ENCODE data around the gene OR4D6.
"Not testable (repeated sequence)": the region's sequence is repeated elsewhere in the genome, so short reads cannot be mapped to it uniquely, and the experiment has no call there.

The OR4D6 gene

DNA sequence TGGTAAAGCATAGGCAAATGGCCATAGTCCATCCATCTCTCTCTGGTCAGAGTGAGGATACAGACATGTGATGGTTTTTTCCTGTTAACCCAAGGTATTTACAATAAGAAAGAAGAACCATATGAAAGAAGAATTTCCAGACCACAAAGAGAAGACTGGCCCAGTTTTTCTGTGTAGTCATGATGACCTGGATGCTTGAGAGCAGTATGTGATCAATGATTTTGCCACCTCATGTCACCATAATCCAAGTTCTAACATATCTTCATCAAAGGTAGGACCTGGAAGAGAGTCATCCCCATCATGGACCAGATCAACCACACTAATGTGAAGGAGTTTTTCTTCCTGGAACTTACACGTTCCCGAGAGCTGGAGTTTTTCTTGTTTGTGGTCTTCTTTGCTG lies at the start of gene OR4D6:
Gene OR4D6, plus strand, starts transcription at position 301 of the 400 bp plus-strand sequence. Its CDS starts 0 bp downstream, at position 301.
- DNase-seq (ENCODE audit: extremely low spot score, insufficient read length, low read depth) (no peak), FAIRE-seq (no peak)

DNA sequence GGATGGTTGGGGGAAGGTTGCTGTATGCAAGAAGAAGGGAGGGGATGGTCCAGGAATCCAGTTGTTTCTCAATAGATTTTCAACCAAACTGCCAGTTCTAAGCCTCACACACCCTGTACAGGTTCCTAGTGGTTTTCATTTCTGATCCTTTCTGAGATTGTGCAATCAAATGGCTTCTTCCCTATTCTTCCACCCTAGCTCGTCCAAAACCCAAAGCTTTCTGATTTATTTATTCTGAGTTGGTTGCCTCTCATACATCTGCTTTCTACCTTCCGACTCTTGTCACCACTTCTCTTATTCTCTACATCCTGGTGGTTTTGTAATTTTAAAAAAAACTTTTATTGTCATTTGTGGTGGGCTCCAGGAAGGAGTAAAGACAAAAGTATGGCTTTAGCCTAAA lies 43.1 kb upstream of the OR4D6 start:
- DNase-seq (ENCODE audit: extremely low spot score, insufficient read length, low read depth) (no peak), FAIRE-seq (no peak)

DNA sequence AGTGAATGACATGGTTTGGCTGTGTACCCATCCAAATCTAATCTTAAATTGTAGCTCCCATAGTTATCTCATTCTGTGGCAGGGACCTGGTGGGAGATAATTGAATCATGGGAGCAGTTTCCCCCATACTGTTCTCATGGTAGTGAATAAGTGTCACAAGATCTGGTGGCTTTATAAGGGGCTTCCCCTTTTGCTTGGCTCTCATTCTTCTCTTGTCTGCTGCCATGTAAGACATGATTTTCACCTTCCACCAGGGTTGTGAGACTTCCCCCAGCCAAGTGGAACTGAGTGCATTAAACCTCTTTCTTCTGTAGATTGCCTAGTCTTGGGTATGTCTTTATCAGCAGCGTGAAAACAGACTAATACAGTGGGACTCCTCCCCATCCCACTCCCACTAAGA lies 41.6 kb upstream of the OR4D6 start:
- no peak for DNase-seq (ENCODE audit: extremely low spot score, insufficient read length, low read depth)

DNA sequence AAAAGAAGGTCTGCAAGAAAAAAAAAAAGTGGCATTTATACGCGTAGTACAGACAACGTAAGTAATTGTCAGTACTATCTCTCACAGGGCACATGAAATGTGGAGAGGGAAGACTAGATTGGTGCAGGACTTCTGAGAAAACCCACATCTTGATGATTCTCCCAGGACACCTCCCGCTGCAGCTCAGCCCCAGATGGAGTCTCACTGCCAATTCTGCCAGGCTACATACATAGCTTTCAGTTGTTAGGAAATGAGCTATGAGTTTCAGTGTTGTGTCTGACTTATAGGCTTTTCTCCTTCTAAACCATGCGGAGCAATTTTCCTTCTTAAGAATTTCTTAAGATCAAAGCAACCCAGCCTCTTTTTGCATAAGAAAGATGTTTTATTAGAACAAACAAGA lies 40.1 kb upstream of the OR4D6 start:
- no peak for FAIRE-seq
- DNase-seq (ENCODE audit: extremely low spot score, insufficient read length, low read depth), result no peak

More for the DNA sequence above, 41.6 kb upstream of the OR4D6 start:
- FAIRE-seq, result no peak

DNA sequence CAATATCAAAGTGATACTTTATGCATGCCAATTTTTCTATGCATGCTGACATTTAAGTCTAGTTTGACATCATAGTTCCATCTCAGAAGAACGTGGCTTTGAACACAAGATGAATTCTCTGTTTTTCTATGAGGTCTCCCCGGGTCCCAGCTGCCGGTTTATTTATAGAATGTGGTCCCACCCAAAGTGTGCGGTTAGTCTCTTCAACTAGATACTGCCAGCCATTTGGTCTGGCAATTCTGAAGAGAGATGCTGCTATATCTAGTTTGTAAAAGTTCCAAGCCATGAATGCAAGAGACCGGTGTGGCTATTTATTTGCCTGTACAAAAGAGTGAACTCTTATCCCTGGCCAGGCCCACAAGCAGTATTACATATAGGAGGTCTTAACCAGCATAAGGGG lies 39.7 kb upstream of the OR4D6 start:
- DNase-seq (ENCODE audit: extremely low spot score, insufficient read length, low read depth) (no peak), FAIRE-seq (no peak)

DNA sequence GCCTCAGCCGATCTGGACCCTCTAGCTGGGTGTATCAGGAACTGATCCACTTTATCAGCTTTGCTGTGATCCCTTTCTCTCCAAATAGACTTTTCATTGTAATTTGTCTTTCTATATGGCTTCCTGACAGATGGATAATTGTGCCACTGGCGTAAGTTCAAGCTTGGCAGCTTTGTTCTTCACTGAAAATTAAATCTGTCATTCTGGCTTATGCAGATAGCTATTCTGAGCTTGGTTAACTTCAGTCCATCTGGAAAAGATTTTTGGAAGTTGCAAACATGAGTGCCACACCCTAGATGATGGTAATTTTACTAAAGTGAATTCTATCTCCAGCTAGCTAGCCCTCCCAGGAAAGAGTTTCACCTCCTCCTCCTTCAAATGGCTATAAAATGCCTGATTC lies 38.6 kb upstream of the OR4D6 start:
- DNase-seq (ENCODE audit: extremely low spot score, insufficient read length, low read depth), result no peak
- FAIRE-seq, result no peak

DNA sequence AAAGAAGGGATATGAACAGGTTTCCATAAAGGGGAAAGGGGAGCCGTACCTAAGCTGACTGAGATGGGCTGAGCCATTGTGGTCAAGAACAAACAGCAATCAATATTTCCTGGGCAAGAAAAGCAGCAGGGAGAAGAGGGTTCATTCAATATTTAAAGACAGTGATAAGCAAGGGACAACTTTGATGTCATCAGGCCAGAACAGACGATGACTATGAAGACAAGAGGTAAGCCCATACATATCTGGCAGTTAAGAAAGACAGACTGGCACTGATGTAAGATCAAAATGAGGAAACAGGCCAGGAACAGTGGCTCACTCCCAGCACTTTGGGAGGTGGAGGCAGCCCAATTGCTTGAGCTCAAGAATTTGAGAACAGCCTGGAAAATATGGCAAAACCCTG lies 32.9 kb upstream of the OR4D6 start:
- DNase-seq (ENCODE audit: extremely low spot score, insufficient read length, low read depth), result no peak
- FAIRE-seq, result no peak

DNA sequence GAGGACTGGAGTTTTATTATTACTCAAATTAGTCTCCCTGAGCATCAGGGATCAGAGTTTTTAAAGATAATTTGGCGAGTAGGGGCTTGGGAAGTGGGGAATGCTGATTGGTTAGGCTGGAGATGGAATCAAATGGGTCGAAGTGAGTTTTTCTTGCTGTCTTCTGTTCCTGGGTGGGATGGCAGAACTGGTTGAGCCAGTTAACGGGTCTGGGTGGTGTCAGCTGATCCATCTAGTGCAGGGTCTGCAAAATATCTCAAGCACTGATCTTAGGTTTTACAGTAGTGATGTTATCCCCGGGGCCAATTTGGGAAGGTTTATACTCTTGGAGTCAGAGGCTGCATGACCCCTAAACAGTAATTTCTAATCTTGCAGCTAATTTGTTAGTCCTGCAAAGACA lies 31.6 kb upstream of the OR4D6 start:
- no peak for FAIRE-seq
- no peak for DNase-seq (ENCODE audit: extremely low spot score, insufficient read length, low read depth)

DNA sequence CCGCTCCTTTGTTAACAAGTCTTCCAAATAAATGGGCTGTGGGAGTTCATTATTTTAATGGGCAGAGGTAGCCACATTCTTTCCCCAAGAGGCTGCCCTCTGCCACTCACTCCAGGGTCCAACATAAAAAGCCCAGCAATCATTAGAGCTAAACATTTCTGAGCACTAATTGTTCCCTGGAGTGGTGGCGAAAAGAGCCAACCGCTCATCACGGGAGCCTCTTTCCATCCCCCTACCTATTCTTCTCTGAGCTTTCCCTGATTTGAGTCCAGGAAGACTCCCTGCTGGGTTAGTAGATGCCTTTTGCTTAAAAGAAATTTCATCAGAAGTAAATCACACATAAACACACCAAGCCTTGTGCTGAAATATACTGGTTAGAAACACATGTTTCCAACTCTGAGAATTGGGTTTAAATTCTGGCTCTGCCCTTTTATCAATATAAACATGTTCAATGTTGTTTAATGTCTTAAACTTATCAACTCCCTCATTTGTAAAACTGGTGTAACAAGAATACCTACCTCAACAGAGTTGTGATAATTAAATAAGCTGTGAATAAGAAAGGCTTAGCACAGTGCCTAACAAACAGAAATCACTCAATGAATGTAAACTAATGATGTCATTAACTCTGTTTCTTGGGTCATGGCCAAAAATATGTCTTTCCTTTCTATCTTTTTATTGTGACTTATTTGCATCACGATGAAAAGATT lies 30.2 kb upstream of the OR4D6 start, which contains the start of gene OR5A2:
Gene OR5A2, minus strand, starts transcription at position 53 of the 707 bp plus-strand sequence. CDS start 3,460 bp downstream, outside the sequence.
- FAIRE-seq, result no peak
- DNase-seq (ENCODE audit: extremely low spot score, insufficient read length, low read depth), result no peak

DNA sequence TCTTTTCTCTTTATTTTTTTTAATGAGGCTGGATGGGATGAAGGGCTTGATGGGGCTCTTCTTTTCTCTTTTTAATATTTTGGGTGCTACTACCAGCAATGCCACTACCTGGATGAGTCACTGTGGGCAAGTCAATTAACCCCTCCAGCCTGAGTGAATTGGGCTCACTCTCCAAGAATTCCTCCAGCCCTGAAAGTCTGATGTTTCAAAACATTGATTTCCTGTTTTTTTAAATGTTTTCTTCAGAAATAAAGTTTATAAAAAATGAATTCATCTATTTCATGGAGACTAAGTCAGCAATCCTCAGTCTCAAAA lies 29.7 kb upstream of the OR4D6 start:
- DNase-seq (ENCODE audit: extremely low spot score, insufficient read length, low read depth), result no peak
- FAIRE-seq, result no peak

DNA sequence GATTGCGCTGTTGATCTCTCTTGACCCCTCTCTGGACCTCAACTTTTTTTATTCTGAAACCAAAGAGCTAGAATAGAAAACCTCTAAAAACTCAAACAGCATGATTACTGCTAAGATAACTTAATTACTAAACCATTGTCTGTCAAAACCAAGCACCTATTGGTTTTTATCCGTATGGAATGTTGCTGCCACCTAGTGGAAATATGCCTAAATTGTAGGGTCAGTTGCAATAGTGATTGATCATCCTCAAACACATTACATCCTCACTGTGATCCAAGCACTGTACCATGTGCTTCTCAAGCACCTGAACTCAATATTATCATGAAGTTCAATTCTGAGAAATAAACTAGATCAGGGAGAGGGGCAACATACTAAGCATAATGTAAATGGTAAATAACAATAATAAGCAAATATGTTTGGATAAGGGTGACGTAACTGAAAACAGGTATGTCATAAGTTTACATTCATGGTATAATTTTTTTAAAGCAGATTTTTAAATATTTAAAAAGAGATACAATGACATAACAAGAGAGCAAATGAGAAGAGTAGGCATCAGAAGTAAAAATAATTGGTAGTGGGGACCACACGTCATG lies 26.7 kb upstream of the OR4D6 start:
- FAIRE-seq, result peak; percentile 83
- peak; percentile 18 for DNase-seq (ENCODE audit: extremely low spot score, insufficient read length, low read depth)

DNA sequence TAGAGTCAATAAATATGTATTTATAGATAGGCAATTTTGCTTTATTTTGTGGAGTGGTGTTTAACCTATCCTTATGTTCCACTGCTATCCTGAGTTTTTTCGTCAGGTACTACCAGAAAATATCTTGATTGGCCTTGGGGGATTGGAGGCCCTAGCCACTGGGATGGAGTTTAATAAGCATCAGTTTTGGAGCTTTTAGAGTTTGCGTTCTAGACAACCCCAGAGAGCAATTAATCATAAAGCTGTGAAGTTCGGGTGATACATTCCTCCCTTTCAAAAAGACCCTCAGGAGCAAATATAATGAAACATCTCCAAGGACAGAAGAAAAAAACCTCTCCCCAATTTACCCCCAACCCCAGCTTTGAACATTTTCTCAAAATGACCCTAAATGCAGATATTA lies 20.6 kb upstream of the OR4D6 start, which contains the start of gene OR5A1:
Gene OR5A1, plus strand, starts transcription at position 301 of the 400 bp plus-strand sequence. CDS start 6,700 bp downstream, outside the sequence.
- DNase-seq (ENCODE audit: extremely low spot score, insufficient read length, low read depth) (no peak), FAIRE-seq (no peak)

DNA sequence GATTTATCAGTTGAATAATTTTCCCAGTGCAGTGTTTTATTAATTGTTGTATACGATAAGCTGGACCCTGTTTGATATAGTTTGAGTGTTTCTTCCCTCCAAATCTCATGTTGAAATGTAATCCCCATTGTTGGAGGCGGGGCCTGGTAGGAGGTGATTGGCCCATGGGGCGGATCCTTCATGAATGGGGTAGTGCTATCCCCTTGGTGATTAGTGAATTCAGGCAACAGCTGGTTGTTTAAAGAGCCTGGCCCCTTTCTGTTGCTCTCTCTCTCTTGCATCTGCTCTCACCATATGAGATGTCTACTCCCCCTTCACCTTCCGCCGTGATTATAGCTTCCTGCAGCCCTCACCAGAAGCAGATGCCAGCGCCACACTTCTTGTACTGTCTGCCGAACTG lies 19.0 kb upstream of the OR4D6 start:
- FAIRE-seq, result no peak
- no peak for DNase-seq (ENCODE audit: extremely low spot score, insufficient read length, low read depth)

DNA sequence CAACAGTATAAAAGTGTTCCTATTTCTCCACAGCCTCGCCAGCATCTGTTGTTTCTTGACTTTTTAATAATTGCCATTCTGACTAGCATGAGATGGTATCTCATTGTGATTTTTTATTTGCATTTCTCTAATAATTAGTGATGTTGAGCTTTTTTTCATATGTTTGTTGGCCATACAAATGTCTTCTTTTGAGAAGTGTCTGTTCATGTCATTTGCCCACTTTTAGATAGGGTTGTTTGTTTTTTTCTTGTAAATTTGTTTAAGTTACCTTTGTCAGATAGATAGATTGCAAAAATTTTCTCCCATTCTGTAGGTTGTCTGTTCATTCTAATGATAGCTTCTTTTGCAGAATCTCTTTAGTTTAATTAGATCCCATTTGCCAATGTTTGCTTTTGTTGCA lies 11.1 kb upstream of the OR4D6 start:
- not testable (repeated sequence) for FAIRE-seq; DNase-seq (ENCODE audit: extremely low spot score, insufficient read length, low read depth)

DNA sequence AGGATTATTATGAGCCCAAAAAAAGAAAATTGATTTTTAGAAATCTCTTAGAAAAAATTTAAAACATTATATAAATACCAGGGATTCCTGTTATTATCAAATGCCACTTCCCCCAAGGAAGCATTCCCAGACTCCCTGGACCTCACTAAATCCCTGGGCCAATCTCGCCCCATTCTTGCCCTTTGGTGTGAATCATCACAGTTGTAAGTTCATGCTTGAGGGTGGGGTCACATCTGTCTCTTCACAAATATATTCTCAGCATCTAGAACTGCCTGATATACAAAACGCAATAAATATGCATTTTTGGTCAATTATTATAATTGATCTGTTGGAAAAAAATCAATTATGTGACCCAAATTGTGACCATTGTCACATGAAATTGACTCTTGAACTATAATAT lies 8.3 kb upstream of the OR4D6 start:
- DNase-seq (ENCODE audit: extremely low spot score, insufficient read length, low read depth) (no peak), FAIRE-seq (no peak)

DNA sequence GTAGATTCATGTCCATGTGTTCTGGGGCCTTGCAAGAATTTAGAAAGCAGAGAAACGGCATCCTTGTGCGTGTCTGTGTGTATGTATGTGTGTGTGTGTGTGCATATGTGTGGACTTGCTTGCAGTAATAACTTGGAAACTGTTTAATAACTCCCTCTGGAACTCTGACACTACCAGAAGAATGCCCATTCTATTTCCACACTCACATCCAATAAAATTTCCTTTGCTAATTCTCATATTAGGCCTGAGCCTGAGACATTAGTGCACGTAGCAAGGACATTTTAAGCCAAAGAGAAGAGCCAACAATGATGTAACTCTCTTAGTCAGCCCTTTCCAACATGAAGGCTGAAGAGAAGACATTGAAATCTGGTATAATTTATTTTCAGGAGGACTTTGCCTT lies 3.2 kb downstream of the OR4D6 start:
- FAIRE-seq (no peak), DNase-seq (ENCODE audit: extremely low spot score, insufficient read length, low read depth) (no peak)

DNA sequence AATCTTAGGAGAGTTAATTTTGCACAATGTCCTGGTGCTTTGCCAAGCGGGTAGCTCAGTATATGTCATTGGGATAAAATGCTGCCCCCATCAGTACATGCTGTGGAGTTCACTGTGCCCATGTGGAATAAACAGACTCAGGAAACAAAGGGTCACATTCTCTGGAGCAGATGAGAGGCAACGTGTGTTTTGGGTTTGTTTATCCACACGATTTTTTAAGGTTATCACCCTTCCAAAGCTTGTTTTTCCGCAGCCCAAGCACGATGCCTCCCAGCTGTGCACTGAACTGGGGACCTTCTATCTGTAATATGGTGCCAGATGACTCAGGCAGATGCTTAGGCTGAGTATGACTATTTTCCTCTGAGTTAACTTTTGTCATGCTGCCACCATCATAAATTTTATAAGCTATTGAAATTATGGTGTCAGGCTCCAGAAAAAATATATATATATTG lies 6.5 kb downstream of the OR4D6 start:
- no peak for FAIRE-seq
- DNase-seq (ENCODE audit: extremely low spot score, insufficient read length, low read depth), result no peak

DNA sequence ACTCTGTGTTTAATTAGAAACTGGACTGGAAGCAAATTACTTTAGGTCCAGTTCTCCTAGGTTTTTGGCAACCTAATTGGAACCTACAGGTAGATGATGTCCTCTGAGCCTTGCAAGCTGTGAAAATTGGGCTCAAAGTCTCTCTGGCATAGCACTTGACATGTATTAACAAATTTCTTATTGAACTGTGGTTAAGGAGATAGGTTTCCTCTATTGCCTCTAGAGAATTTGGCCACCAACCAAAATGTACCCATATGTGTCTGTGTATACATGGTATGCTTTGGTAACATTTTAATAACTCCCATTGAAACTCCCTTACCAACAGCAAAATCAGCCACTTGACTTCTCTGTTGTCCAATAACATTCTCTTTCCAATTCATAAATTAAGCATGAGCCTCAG lies 16.3 kb downstream of the OR4D6 start, which contains the start of gene OR4D10:
Gene OR4D10, plus strand, starts transcription at position 301 of the 400 bp plus-strand sequence. CDS start 4,115 bp downstream, outside the sequence.
- DNase-seq (ENCODE audit: extremely low spot score, insufficient read length, low read depth) (no peak), FAIRE-seq (no peak)

DNA sequence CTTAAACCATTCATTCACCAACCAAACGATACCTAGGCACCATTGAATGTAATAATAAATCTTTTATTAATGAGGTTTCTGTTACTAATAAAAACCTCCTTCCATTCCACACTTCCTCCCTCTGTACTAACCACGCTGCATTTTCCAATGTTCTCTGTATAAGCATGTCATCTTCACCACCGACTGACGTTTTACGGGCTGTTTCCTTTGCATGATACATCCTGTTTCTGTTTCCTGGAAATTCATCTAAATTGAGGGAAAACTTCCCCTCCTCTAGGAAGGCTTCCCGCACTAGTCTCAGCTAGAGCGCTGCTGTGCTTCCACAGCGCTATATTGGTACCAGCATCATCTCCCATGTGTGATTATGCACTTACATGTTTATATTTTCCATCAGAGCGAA lies 18.4 kb downstream of the OR4D6 start:
- FAIRE-seq (no peak), DNase-seq (ENCODE audit: extremely low spot score, insufficient read length, low read depth) (no peak)

DNA sequence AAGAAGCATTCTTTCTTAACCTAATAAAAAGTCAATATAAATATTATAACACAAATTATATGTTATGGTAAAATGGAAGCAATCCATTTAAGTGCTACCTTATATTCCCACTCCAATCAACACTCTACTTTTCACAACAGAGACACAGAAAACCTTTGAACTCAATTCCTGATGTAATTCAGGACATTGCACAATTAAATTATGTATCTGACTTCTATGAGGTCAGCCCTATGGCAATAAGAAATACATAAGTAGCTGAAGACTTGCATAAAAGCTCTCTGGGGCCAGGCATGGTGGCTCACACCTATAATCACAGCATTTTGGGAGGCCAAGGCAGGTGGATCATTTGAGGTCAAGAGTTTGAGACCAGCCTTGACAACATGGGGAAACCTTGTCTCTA lies 23.1 kb downstream of the OR4D6 start:
- DNase-seq (ENCODE audit: extremely low spot score, insufficient read length, low read depth) (no peak), FAIRE-seq (no peak)

DNA sequence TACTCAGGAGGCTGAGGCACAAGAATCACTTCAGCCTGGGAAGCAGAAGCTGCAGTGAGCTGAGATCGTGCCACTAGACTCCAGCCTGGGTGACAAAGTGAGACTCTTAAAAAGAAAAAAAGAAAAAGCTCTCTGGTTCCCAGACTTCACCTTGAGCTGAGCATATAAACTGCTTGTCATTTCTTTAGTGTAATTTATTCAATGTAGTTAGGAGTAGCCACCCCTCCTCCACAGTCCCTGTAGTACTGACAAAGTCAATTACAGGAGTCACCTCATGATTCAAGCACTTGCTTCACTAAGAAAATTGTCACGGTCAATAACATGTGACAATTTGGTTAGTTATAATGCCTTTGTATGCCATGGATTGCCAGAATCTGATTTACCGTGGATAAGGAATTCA lies 23.6 kb downstream of the OR4D6 start:
- no peak for DNase-seq (ENCODE audit: extremely low spot score, insufficient read length, low read depth)
- FAIRE-seq, result no peak

DNA sequence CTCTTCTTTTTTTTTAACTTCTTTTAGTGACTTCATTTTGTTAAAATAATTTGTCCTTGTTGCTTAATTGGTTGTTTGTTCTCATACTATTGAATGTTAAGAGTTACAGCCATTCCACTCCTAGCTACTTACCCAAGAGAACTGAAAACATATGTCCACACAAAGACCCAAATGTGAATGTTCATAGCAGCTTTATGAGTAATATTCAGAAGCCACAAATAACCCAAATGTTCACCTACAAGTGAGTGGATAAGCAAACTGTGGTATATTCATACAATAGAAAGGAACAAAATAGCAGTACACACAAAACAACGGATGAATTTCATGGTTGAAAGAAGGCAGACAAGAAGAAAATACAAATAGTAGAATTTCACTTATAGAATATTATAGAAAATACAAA lies 45.2 kb downstream of the OR4D6 start:
- DNase-seq (ENCODE audit: extremely low spot score, insufficient read length, low read depth) (no peak), FAIRE-seq (no peak)
